ENCODE measurements around the gene NRCAM.

Gene NRCAM

GRCh38 chr7:108205311-108205710 lies 250.9 kb downstream of the NRCAM start:
- Histone ChIP-seq H3K4me1 (ENCODE audit: insufficient read depth, low read length) (peaks cover 11% of the 10 kb centered on the region; the same call in 1 of the 2 replicates), H3K36me3 (ENCODE audit: insufficient read depth, low read length) (no peaks in the 10 kb centered on the region), H3K9ac (ENCODE audit: low read depth, low read length) (no peak overlapping the region), H3K9me3 (ENCODE audit: control insufficient read depth, insufficient read depth, low read length) (peaks cover under 1% of the 10 kb centered on the region; the same call in 1 of the 2 replicates)

- Histone ChIP-seq H3K9me3 (ENCODE audit: control insufficient read depth, insufficient read depth, low read length) (no peaks in the 10 kb centered on the region), H3K36me3 (ENCODE audit: insufficient read depth, low read length) (no peaks in the 10 kb centered on the region), H3K9ac (ENCODE audit: low read depth, low read length) (no peak overlapping the region), H3K4me1 (ENCODE audit: insufficient read depth, low read length) (peaks cover 11% of the 10 kb centered on the region; the same call in 1 of the 2 replicates)
Measured at GRCh38 chr7:108204281-108204796, 251.9 kb downstream of the NRCAM start.

- H3K9me3 ChIP-seq (ENCODE audit: control insufficient read depth, insufficient read depth, low read length): no peaks in the 10 kb centered on the region
- no peaks in the 10 kb centered on the region for H3K36me3 ChIP-seq (ENCODE audit: insufficient read depth, low read length)
- H3K4me1 ChIP-seq (ENCODE audit: insufficient read depth, low read length): peaks cover 11% of the 10 kb centered on the region; the same call in 1 of the 2 replicates
Measured at GRCh38 chr7:108203537-108203936, 252.7 kb downstream of the NRCAM start.

GRCh38 chr7:108202743-108203142 lies 253.5 kb downstream of the NRCAM start:
- Histone ChIP-seq H3K9ac (ENCODE audit: low read depth, low read length) (no peak overlapping the region), H3K9me3 (ENCODE audit: control insufficient read depth, insufficient read depth, low read length) (no peaks in the 10 kb centered on the region), H3K36me3 (ENCODE audit: insufficient read depth, low read length) (no peaks in the 10 kb centered on the region), H3K4me1 (ENCODE audit: insufficient read depth, low read length) (peaks cover 11% of the 10 kb centered on the region; the same call in 1 of the 2 replicates)

More at GRCh38 chr7:108203537-108203936, 252.7 kb downstream of the NRCAM start:
- H3K9ac ChIP-seq (ENCODE audit: low read depth, low read length): no peak overlapping the region

- peaks cover 11% of the 10 kb centered on the region; the same call in 1 of the 2 replicates for H3K4me1 ChIP-seq (ENCODE audit: insufficient read depth, low read length)
- no peaks in the 10 kb centered on the region for H3K9me3 ChIP-seq (ENCODE audit: control insufficient read depth, insufficient read depth, low read length)
- no peaks in the 10 kb centered on the region for H3K36me3 ChIP-seq (ENCODE audit: insufficient read depth, low read length)
- H3K9ac ChIP-seq (ENCODE audit: low read depth, low read length): no peak overlapping the region
Measured at GRCh38 chr7:108201766-108202165, 254.5 kb downstream of the NRCAM start.

- no peak overlapping the region for H3K9ac ChIP-seq (ENCODE audit: low read depth, low read length)
Measured at GRCh38 chr7:108200326-108200725, 255.9 kb downstream of the NRCAM start.

GRCh38 chr7:108197371-108198091 lies 258.7 kb downstream of the NRCAM start:
- no peaks in the 10 kb centered on the region; the same call in none of the 2 replicates for H3K9me3 ChIP-seq (ENCODE audit: control insufficient read depth, insufficient read depth, low read length)
- H3K36me3 ChIP-seq (ENCODE audit: insufficient read depth, low read length): no peaks in the 10 kb centered on the region
- no peak overlapping the region for H3K9ac ChIP-seq (ENCODE audit: low read depth, low read length)
- H3K4me1 ChIP-seq (ENCODE audit: insufficient read depth, low read length): peaks cover 5% of the 10 kb centered on the region; the same call in 1 of the 2 replicates

More at GRCh38 chr7:108200326-108200725, 255.9 kb downstream of the NRCAM start:
- H3K9me3 ChIP-seq (ENCODE audit: control insufficient read depth, insufficient read depth, low read length): no peaks in the 10 kb centered on the region
- H3K4me1 ChIP-seq (ENCODE audit: insufficient read depth, low read length): peaks cover 11% of the 10 kb centered on the region; the same call in 1 of the 2 replicates
- no peaks in the 10 kb centered on the region for H3K36me3 ChIP-seq (ENCODE audit: insufficient read depth, low read length)

GRCh38 chr7:108196004-108196403 lies 260.2 kb downstream of the NRCAM start:
- no peaks in the 10 kb centered on the region for H3K36me3 ChIP-seq (ENCODE audit: insufficient read depth, low read length)
- no peaks in the 10 kb centered on the region; the same call in none of the 2 replicates for H3K9me3 ChIP-seq (ENCODE audit: control insufficient read depth, insufficient read depth, low read length)
- no peak overlapping the region for H3K9ac ChIP-seq (ENCODE audit: low read depth, low read length)
- H3K4me1 ChIP-seq (ENCODE audit: insufficient read depth, low read length): no peaks in the 10 kb centered on the region; the same call in 1 of the 2 replicates

GRCh38 chr7:108193594-108194498 lies 262.4 kb downstream of the NRCAM start:
- H3K9ac ChIP-seq (ENCODE audit: low read depth, low read length): no peak overlapping the region
- no peaks in the 10 kb centered on the region for H3K36me3 ChIP-seq (ENCODE audit: insufficient read depth, low read length)
- peaks cover under 1% of the 10 kb centered on the region for H3K9me3 ChIP-seq (ENCODE audit: control insufficient read depth, insufficient read depth, low read length)
- H3K4me1 ChIP-seq (ENCODE audit: insufficient read depth, low read length): no peaks in the 10 kb centered on the region; the same call in 1 of the 2 replicates

GRCh38 chr7:108190891-108191290 lies 265.3 kb downstream of the NRCAM start:
- Histone ChIP-seq H3K36me3 (ENCODE audit: insufficient read depth, low read length) (no peaks in the 10 kb centered on the region), H3K9me3 (ENCODE audit: control insufficient read depth, insufficient read depth, low read length) (peaks cover 3% of the 10 kb centered on the region), H3K9ac (ENCODE audit: low read depth, low read length) (no peak overlapping the region), H3K4me1 (ENCODE audit: insufficient read depth, low read length) (no peaks in the 10 kb centered on the region; the same call in 1 of the 2 replicates)

- no peak overlapping the region for H3K9ac ChIP-seq (ENCODE audit: low read depth, low read length)
- H3K36me3 ChIP-seq (ENCODE audit: insufficient read depth, low read length): no peaks in the 10 kb centered on the region
- H3K9me3 ChIP-seq (ENCODE audit: control insufficient read depth, insufficient read depth, low read length): peaks cover 3% of the 10 kb centered on the region
- no peaks in the 10 kb centered on the region; the same call in 1 of the 2 replicates for H3K4me1 ChIP-seq (ENCODE audit: insufficient read depth, low read length)
Measured at GRCh38 chr7:108189733-108190388, 266.4 kb downstream of the NRCAM start.

GRCh38 chr7:108188724-108189123 lies 267.5 kb downstream of the NRCAM start:
- H3K9me3 ChIP-seq (ENCODE audit: control insufficient read depth, insufficient read depth, low read length): peaks cover 3% of the 10 kb centered on the region; the same call in 1 of the 2 replicates
- no peak overlapping the region for H3K9ac ChIP-seq (ENCODE audit: low read depth, low read length)
- no peaks in the 10 kb centered on the region for H3K4me1 ChIP-seq (ENCODE audit: insufficient read depth, low read length)
- H3K36me3 ChIP-seq (ENCODE audit: insufficient read depth, low read length): no peaks in the 10 kb centered on the region

- Histone ChIP-seq H3K36me3 (ENCODE audit: insufficient read depth, low read length) (no peaks in the 10 kb centered on the region), H3K9ac (ENCODE audit: low read depth, low read length) (no peak overlapping the region), H3K9me3 (ENCODE audit: control insufficient read depth, insufficient read depth, low read length) (no peaks in the 10 kb centered on the region)
Measured at GRCh38 chr7:108181073-108181985, 274.9 kb downstream of the NRCAM start.

More at GRCh38 chr7:108181073-108181985, 274.9 kb downstream of the NRCAM start:
- peaks cover 4% of the 10 kb centered on the region for H3K4me1 ChIP-seq (ENCODE audit: insufficient read depth, low read length)

Measured in ES-I3 (cell line).